ENCODE results near the gene C1orf198.

The C1orf198 gene

DNA sequence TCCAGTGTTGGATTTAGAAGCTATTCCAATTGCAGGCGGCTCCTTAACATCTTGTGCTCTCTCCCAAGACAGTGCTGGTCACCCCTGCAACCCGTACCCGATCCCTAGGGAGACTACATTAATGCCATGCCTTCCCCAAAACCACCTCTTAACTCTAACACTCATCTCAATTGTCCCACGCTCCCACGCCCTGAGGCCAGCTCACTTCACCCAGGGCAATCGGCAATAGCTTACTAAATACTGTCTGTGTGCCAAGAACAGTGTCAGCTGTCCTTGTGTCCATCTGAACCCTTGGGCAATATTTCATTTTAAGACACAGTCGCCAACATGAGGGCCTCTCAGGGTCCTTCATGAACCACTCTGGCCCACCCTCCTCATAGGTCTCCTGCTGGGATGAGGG, 13.9 kb downstream of the C1orf198 start:
- TF ChIP-seq TAF1 (IDR thresholded peaks at IDR 0.05; ENCODE audit: borderline replicate concordance, insufficient read depth, low read length), result no peak
- TF ChIP-seq SIN3A (IDR thresholded peaks at IDR 0.05; ENCODE audit: borderline replicate concordance, insufficient read depth, low read length), result no peak
- no peak for TF ChIP-seq POLR2AphosphoS5 (IDR thresholded peaks at IDR 0.05; ENCODE audit: low read depth, low read length)
- TF ChIP-seq, protein P1, sequence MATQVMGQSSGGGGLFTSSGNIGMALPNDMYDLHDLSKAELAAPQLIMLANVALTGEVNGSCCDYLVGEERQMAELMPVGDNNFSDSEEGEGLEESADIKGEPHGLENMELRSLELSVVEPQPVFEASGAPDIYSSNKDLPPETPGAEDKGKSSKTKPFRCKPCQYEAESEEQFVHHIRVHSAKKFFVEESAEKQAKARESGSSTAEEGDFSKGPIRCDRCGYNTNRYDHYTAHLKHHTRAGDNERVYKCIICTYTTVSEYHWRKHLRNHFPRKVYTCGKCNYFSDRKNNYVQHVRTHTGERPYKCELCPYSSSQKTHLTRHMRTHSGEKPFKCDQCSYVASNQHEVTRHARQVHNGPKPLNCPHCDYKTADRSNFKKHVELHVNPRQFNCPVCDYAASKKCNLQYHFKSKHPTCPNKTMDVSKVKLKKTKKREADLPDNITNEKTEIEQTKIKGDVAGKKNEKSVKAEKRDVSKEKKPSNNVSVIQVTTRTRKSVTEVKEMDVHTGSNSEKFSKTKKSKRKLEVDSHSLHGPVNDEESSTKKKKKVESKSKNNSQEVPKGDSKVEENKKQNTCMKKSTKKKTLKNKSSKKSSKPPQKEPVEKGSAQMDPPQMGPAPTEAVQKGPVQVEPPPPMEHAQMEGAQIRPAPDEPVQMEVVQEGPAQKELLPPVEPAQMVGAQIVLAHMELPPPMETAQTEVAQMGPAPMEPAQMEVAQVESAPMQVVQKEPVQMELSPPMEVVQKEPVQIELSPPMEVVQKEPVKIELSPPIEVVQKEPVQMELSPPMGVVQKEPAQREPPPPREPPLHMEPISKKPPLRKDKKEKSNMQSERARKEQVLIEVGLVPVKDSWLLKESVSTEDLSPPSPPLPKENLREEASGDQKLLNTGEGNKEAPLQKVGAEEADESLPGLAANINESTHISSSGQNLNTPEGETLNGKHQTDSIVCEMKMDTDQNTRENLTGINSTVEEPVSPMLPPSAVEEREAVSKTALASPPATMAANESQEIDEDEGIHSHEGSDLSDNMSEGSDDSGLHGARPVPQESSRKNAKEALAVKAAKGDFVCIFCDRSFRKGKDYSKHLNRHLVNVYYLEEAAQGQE (IDR thresholded peaks at IDR 0.05; ENCODE audit: insufficient read depth in 1 of 2, low read depth in 2 of 2, low read length in 2 of 2), result no peak
- TF ChIP-seq FOXP2 (optimal IDR thresholded peaks at IDR 0.05; ENCODE audit: borderline replicate concordance, extremely low read depth, extremely low read length, insufficient read depth), result no peak

DNA sequence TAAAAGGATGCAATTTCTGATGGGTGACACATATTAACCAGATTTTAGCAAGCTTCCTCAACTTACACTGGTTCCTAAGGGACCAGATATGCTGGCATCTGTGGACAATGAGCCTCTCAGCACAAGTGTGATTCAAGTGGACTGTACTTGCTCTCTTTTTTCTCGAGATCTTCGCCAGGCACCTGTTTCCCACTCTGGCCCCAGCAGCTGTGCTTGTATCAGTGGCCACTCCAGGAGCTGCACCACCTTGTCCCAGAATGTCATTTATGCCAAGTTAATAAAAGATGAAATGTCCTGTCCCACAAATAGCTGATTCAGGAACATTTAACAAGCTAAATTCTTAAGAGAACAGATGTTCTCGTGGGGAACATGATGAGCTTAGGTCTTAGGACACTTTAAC, 14.6 kb downstream of the C1orf198 start:
- TF ChIP-seq TAF1 (IDR thresholded peaks at IDR 0.05; ENCODE audit: borderline replicate concordance, insufficient read depth, low read length) (no peak), FOXP2 (optimal IDR thresholded peaks at IDR 0.05; ENCODE audit: borderline replicate concordance, extremely low read depth, extremely low read length, insufficient read depth) (no peak), SIN3A (IDR thresholded peaks at IDR 0.05; ENCODE audit: borderline replicate concordance, insufficient read depth, low read length) (no peak), POLR2AphosphoS5 (IDR thresholded peaks at IDR 0.05; ENCODE audit: low read depth, low read length) (no peak)
- TF ChIP-seq, protein P1 (IDR thresholded peaks at IDR 0.05; ENCODE audit: insufficient read depth in 1 of 2, low read depth in 2 of 2, low read length in 2 of 2), result no peak

DNA sequence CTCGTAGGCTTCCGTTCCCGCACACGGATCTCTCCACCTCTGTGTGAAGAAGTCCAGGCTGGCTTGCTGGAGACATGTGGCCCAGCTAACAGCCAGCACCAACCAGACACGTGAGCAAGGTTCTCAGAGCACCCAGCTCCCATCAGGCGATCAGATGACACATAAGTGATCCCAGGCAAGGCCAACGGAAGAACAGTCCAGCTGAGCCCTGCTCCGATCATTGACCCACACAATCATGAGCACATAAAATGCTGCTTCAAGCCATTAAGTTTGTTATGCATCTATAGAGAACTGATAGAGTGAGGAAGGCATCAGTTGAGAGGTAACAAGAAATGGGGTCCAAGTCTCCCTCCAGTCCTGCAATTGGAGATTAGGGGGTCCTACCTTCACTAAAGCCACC, 15.4 kb downstream of the C1orf198 start:
- TF ChIP-seq, protein P1 (IDR thresholded peaks at IDR 0.05; ENCODE audit: insufficient read depth in 1 of 2, low read depth in 2 of 2, low read length in 2 of 2), result no peak
- TF ChIP-seq POLR2AphosphoS5 (IDR thresholded peaks at IDR 0.05; ENCODE audit: low read depth, low read length), result no peak
- no peak for TF ChIP-seq FOXP2 (optimal IDR thresholded peaks at IDR 0.05; ENCODE audit: borderline replicate concordance, extremely low read depth, extremely low read length, insufficient read depth)
- no peak for TF ChIP-seq SIN3A (IDR thresholded peaks at IDR 0.05; ENCODE audit: borderline replicate concordance, insufficient read depth, low read length)
- TF ChIP-seq TAF1 (IDR thresholded peaks at IDR 0.05; ENCODE audit: borderline replicate concordance, insufficient read depth, low read length), result no peak

DNA sequence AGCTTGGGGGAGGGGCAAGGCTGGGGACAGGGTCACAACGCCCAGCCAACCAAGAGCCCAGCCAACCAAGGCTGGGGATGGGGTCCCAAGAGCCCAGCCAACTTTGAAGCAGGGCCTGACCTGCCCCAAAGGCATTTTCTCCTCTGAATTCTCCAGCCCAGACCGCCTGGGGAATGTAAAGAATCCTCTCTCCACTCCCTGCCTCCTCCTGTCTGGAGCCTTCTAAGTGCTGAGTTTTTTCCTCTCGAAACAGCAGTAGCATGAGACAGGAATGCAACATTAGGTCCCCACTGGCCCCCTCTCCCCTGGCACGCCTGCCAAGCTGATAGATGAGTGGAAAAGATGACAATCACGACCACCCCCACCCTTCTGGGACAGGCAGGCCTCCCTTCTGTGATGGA, 17.0 kb downstream of the C1orf198 start:
- TF ChIP-seq, protein P1 (IDR thresholded peaks at IDR 0.05; ENCODE audit: insufficient read depth in 1 of 2, low read depth in 2 of 2, low read length in 2 of 2), result no peak
- TF ChIP-seq SIN3A (IDR thresholded peaks at IDR 0.05; ENCODE audit: borderline replicate concordance, insufficient read depth, low read length) (no peak), FOXP2 (optimal IDR thresholded peaks at IDR 0.05; ENCODE audit: borderline replicate concordance, extremely low read depth, extremely low read length, insufficient read depth) (no peak), POLR2AphosphoS5 (IDR thresholded peaks at IDR 0.05; ENCODE audit: low read depth, low read length) (no peak), TAF1 (IDR thresholded peaks at IDR 0.05; ENCODE audit: borderline replicate concordance, insufficient read depth, low read length) (no peak)

DNA sequence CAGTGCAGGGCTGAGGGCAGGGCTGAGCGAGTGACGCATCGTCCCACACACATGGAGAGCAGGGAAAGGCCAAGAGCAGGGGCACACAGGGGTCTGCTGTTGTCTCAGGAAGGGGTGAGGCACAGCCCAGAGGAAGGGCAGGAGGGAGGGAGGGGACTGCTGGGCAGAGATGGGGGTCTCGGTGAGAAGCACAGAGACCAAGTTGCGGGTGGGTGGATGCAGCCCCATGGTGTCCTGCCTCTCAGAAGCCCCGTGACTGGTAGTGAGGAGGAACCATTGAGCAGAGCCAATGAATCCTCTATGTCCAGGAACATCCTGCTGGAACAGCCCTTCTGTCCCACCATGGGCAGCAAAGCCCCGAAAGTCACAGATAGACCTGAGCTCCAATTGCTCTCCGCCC, 17.8 kb downstream of the C1orf198 start:
- TF ChIP-seq TAF1 (IDR thresholded peaks at IDR 0.05; ENCODE audit: borderline replicate concordance, insufficient read depth, low read length) (no peak), POLR2AphosphoS5 (IDR thresholded peaks at IDR 0.05; ENCODE audit: low read depth, low read length) (no peak), FOXP2 (optimal IDR thresholded peaks at IDR 0.05; ENCODE audit: borderline replicate concordance, extremely low read depth, extremely low read length, insufficient read depth) (no peak), SIN3A (IDR thresholded peaks at IDR 0.05; ENCODE audit: borderline replicate concordance, insufficient read depth, low read length) (no peak)
